Right renal cortex interstitium (tissue), 3 donors: ENCODE data around the gene CHRNA4. TPM values are rescaled to one million over a fixed set of nuclear protein-coding genes. Genes with fewer than 3 reads are reported as not detected.

Source experiments
- DNase-seq, 3 donors: peaks; one replicate each; pipeline ENCODE4 v3.0.0-alpha.2; 2013; ENCODE audit warnings: low read depth in 3 of 3, low spot score in 2 of 3
- polyA plus RNA-seq, 3 donors: library from polyadenylated mRNA; unstranded; fragments of 120-200 nt; gene quantifications; one replicate each; pipeline ENCODE4 v1.2.1, GENCODE V29; 2013; ENCODE audit not compliant: insufficient read length in 3 of 3

Gene CHRNA4
- polyA plus RNA-seq, result 1 to 10 TPM; 5.0 to 8.1 (median 6.8) TPM

DNA sequence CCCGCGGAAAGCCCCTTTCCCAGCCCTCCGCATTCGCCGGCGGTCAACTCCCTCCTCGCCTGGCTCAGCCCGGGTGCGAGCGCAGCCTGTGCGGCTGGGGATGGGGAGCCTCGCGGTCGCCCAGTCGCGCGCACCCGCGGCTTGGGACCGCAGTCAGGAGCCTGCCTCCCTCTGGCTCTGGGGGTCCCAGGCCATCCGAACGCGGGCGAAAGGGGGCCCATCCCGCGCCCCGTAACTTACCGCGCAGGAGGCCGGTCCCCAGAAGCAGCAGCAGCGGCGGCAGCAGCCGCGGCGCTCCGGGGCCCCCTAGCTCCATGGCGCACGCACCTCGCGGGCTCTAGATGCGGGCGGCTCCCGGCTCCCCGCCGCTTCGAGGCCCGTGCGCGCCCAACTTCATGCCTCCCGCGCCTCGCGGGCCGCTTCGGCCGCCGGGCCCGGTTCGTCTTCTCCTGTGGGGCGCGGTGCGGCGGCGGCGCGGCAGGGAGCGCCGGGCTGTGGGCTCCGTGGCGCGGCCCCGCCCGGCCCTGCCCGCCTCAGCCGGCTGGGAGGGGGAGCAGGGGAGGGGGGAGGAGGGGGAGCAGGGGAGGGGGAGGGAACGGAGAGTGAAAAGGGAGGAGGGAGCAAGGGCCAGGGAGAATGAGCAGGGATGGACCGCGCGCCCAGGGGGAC lies at the start of gene CHRNA4:
TSS of gene CHRNA4 (minus strand) at position 500 of the 669 bp plus-strand sequence. CDS start at position 316, 184 bp downstream.
- DNase-seq, result no peak

GRCh38 chr20:63409834-63410435 lies 48.8 kb upstream of the CHRNA4 start:
- no peak for DNase-seq

DNA sequence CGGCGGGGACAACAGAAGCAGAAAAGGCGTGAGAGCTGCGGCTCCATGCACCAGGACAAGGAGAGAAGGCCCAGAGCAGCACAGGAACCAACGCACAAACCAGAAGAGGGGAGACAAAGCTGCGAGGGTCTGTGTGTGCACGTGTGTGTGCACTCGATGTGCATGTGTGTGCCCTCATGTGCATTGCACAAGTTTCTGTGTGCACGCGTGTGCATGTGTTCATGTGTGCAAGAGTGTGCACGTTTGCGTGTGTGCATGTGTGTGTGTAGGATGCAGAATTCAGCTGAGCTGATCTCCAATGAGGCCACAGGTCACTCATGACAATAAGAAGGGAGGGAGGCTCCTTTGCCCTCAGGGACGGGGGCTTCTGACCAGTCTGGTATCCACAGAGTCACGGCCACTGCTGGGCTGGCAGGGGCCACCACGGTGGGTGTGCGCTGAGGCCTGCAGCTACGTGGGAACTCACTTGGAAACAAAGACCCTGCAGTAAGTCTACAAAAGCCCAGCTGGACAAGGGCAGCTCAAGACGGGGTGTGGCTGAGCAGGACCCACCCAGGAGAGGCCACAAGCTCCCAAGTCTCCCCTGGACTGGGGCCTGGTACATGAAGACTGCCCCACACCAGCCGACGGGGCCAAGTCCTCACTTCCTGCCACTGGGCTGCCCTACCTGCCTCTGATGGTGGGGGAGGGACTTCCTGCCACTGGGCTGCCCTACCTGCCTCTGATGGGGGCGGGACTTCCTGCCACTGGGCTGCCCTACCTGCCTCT lies 48.1 kb upstream of the CHRNA4 start:
- DNase-seq, result no peak

- DNase-seq, result no peak
These were observed 47.5 kb upstream of the CHRNA4 start for GRCh38 chr20:63408684-63409046.

DNA sequence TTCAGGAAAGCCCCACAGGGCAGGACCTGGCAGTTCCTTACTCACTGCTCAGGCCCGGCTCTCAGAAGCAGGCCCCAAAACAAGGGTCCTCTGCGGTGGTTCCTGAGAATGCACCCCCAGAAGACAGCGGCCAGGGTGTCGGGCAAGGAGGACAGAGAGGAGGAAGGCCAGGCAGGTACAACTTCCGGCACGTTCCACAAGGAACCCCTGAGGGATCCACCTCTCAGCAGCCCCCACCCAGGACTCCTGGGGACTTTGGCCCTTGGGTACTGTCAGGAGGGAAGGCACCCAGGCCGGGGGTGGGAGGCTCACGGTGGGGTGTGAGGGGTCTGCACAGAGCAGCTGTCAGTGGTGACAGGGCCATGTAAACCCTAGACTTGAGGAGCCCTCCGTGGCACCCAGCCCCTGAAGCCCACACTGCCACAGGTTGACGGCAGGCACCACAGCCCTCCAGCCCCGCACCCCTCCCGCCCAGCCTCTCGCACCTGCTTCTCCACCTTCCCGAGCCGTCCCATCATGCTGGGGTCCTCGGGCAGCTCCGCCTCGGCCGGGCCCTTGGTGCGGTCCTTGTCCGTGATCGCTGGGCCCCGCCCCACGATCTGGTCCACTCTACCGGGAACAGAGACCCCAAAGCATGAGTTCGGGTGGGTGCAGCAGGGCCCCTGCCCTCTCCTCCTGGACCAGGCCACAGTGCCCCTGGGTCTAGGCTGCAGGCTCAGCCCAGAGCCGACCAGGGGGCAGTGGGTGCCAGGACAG lies 47.0 kb upstream of the CHRNA4 start:
- DNase-seq, result no peak

- no peak for DNase-seq
These were observed 45.6 kb upstream of the CHRNA4 start for GRCh38 chr20:63406617-63407245.

GRCh38 chr20:63406011-63406410 lies 44.9 kb upstream of the CHRNA4 start:
- no peak for DNase-seq

DNA sequence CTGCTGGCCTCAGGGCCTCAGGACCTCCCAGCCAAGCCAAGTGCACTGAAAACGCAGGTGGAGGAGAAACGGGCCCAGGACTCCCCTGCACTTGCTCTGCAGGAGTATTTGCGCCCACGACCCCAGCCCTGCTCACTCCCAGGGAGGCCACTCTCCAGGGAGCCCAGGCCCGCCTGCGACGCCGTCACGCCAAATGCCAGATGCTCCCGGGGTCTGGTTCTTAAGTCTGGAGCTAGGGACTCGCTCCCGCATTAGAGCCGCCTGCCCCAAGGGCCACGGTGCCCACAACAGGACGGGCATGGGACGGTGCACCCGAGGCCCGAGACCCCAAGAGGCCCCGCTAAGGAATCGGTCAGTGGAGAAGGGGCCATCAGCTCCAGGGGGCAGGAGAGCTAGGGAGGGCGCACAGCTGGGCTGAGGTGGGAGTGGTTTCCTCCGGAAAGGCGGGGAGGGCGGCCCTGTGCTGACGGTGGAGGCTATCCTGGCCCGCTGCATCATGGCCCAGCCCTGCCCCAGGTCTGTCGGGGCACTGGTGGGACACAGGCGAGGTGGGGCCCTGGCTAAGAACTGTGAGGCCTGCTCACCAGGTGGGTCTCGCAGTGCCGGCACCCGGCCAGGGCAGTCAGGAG lies 44.1 kb upstream of the CHRNA4 start:
- no peak for DNase-seq

DNA sequence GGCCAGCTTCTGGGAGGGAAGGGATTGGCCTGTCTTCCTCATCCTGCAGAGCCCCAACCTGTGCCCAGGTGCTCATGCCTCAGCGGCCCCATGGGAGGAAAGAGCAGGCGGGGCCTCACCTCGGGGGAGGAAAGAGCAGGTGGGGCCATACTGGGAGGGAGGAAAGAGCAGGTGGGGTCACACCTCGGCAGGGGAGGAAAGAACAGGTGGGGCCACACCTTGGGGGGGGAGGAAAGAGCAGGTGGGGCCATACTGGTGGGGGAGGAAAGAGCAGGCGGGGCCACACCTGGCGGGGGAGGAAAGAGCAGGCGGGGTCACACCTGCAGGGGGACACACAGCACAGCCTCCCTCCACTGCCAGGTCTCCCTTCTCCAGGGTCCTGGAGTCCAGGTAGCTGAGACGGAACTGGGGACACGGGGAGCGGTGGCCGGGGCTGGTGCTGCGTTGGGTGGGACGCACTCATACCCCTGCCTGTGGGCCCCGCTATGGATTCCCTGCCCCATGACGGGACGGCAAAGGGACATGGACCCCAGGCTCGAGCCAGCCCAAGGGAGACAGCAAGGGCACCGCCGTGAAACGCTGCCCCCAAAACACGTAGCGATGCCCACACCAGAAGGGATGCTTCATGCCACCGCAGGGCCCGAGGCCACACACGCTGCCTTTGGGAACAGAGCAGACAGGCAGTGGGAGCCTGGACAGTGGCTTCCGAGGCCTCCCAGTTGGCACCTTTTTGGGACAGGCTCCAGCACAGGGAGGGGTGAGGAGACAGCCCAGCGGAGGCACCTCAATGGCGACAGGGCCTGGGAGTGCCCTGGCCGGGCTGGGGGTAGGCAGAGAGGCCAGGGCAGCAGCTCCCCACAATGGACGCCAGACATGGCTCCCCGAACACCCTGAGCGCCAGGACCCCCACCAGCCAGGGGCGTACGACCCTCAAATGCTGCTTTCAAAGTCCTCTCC lies 43.3 kb upstream of the CHRNA4 start:
- no peak for DNase-seq

- no peak for DNase-seq
These were observed 42.4 kb upstream of the CHRNA4 start for GRCh38 chr20:63403403-63404105.

DNA sequence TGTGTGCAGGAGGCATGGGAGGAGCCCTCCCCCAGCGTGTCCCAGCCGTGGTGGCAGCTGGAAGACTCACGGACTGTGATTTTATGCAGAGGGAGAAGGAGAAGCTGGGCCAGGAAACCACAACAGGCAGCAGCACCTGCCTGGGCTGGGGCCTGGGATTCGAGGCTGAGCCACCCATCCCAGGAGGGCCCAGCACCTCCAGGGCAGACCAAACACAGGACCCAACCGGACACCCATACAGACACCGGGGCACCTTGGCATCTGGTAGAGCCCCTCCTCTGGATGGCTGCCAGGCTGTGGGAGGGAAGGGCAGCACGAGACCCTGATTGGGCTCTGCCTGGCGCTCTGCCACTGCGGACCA lies 41.7 kb upstream of the CHRNA4 start:
- DNase-seq, result no peak

- DNase-seq, result no peak
These were observed 41.2 kb upstream of the CHRNA4 start for GRCh38 chr20:63402181-63402859.

DNA sequence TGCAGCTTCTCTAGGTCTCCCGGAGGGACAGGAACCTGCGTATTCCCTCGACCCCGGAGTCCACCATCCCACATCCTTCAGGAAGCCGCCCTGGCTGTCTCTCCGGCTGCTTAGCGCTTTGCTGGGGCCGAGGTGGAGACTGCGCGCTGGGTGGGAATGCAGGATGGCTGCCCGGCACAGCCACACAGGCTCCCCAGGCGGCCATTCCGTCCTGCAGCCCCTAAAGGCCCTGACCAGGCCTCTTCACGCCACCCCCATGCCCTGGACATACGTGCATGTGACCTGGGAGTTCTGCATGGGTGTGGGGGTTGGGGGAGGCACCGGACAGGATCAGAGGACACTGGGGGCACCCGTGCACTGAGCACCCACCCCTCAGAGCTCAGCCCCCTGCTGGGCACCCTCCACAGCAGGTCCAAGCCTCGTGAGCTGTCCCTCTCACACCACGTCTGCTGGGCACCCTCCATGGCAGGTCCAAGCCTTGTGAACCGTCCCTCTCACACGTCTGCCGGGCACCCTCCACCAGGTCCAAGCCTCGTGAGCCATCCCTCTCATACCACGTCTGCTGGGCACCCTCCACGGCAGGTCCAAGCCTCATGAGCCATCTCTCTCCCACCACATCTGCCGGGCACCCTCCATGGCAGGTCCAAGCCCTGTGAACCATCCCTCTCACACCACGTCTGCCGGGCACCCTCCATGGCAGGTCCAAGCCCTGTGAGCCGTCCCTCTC lies 40.4 kb upstream of the CHRNA4 start:
- no peak for DNase-seq

- no peak for DNase-seq
These were observed 39.5 kb upstream of the CHRNA4 start for GRCh38 chr20:63400486-63401210.

DNA sequence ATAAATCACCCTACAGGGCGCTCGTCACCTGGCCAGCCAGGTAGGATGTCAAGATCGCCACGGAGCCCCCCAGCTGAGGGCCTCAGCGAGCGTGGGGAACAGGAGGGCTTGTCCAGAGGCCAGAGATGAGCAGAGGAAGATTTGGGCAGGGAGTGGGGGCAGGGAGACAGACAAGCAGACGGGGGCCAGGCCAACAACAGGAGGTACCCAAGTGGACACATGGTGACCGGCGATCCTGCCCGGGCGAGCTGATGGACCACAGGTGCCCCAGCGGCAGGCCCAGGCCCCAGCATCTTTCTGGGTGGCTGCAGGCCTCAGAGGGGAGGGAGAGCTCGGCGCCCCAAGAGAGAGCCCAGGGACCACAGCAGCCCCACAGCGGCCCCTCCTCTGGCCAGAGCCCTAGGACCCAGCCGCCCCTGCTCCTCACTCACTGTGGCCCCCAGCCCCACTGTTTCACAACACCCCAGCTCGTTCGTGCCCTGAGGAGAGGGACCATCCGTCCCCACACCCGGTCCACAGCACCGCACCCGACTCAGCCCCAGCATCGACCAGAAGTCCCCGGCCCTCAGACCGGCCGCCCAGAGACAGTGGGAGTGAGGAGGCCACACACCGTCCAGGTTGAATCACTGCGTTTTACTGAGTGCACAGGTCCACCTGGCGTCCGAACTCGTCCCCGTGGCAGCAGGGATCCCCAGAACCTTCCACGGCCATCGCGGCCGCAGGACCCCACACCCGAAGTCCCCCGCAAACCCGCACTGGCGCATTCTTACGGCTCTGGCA lies 38.6 kb upstream of the CHRNA4 start:
- DNase-seq, result no peak
